Activated B cell treated with CpG ODN at 0.5 μM for 24 hours (primary cell): ENCODE measurements around the gene C1orf167. TPM values are rescaled to one million over a fixed set of nuclear protein-coding genes. Genes with fewer than 3 reads are reported as not detected.

Experiments
- ATAC-seq: fragments of 200-7000 bp; cut with Tn5 transposase; one replicate; pipeline ENCODE4 v1.10.0; 2021; ENCODE audit warnings: low read depth, mild to moderate bottlenecking, moderate library complexity
- CTCF ChIA-PET: fragments of 350-600 bp; sonication (Branson Sonifier 250); formaldehyde crosslinking; loops from one replicate; lab custom pipeline; 2021; ENCODE audit warnings: antibody characterized with exemption; lab: Charles Lee
- POLR2A ChIA-PET: fragments of 350-600 bp; sonication (Branson Sonifier 250); formaldehyde crosslinking; loops from one replicate; lab custom pipeline; 2021; ENCODE audit warnings: antibody characterized with exemption; lab: Charles Lee
- DNase-seq: peaks from one replicate; pipeline ENCODE4 v3.0.0; 2022
- H3K27ac Mint-ChIP-seq: one replicate; pipeline ENCODE4 v1.8.0; 2020; ENCODE audit warnings: mixed read lengths
- H3K27me3 Mint-ChIP-seq: one replicate; pipeline ENCODE4 v1.8.0; 2021; ENCODE audit warnings: mixed read lengths
- H3K36me3 Mint-ChIP-seq: one replicate; pipeline ENCODE4 v1.8.0; 2021; ENCODE audit warnings: low read depth, mixed read lengths
- H3K4me1 Mint-ChIP-seq: one replicate; pipeline ENCODE4 v1.8.0; 2021; ENCODE audit warnings: mixed read lengths
- H3K4me3 Mint-ChIP-seq: one replicate; pipeline ENCODE4 v1.8.0; 2020; ENCODE audit warnings: mild to moderate bottlenecking, mixed read lengths
- H3K9me3 Mint-ChIP-seq: one replicate; pipeline ENCODE4 v1.8.0; 2020; ENCODE audit warnings: mixed read lengths
- intact Hi-C: fragments of 100-400 bp; cut with micrococcal nuclease; formaldehyde crosslinking; loops from one replicate; pipeline ENCODE4 v1.15.1; 2024
- total RNA-seq: library from RNA; stranded (reverse); gene quantifications from 2 replicates; pipeline ENCODE4 v1.2.3, GENCODE V29; 2022
- TF ChIP-seq, protein P1 (sequence below): fragments of 200-600 bp; IDR thresholded peaks from one replicate; pipeline ENCODE4 v1.8.0; 2022; ENCODE audit warnings: antibody characterized with exemption, mild to moderate bottlenecking

The C1orf167 gene
- total RNA-seq, 1 donor from 2014 or later, result not detected

DNA sequence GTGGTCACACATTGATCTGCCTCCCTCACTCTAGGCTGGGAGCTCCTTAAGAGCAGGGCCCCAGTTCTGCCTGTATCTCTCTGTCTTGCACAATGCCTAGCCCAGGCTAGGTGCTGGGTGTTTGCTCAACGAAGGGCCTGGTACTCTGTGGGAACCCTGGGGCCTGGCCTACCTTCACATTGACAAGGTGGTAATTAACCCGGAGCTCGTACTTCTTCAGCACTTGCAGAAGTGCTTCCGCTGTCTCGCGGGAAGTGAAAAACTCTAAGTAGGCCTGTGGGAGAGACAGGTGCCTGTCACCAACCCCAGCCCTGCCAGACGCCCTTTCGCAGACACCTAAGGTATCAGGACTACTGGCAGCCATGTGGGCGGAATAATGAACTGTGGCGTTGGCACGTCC, 30.1 kb downstream of the C1orf167 start:
- DNase-seq (no peak), ATAC-seq (no peak)
- peak overlapping the region; percentile 50 for H3K27ac Mint-ChIP-seq
- ChIA-PET CTCF (no interaction called here), POLR2A (interaction anchor here (0.5 to 0.6 kb wide), 2 partner anchors 11 to 142 kb away, joined by 3 to 4 read pairs; no protein-coding TSS in a partner anchor)
- no peaks in the 10 kb centered on the region for H3K9me3 Mint-ChIP-seq
- intact Hi-C loops, result no loop called here
- H3K4me3 Mint-ChIP-seq, result no peak overlapping the region
- peaks cover 67% of the 10 kb centered on the region for H3K36me3 Mint-ChIP-seq
- no peaks in the 10 kb centered on the region for H3K27me3 Mint-ChIP-seq
- peaks cover 17% of the 10 kb centered on the region for H3K4me1 Mint-ChIP-seq
- TF ChIP-seq, protein P1, sequence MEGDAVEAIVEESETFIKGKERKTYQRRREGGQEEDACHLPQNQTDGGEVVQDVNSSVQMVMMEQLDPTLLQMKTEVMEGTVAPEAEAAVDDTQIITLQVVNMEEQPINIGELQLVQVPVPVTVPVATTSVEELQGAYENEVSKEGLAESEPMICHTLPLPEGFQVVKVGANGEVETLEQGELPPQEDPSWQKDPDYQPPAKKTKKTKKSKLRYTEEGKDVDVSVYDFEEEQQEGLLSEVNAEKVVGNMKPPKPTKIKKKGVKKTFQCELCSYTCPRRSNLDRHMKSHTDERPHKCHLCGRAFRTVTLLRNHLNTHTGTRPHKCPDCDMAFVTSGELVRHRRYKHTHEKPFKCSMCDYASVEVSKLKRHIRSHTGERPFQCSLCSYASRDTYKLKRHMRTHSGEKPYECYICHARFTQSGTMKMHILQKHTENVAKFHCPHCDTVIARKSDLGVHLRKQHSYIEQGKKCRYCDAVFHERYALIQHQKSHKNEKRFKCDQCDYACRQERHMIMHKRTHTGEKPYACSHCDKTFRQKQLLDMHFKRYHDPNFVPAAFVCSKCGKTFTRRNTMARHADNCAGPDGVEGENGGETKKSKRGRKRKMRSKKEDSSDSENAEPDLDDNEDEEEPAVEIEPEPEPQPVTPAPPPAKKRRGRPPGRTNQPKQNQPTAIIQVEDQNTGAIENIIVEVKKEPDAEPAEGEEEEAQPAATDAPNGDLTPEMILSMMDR, result no peak

- Mint-ChIP-seq H3K4me1 (peaks cover 17% of the 10 kb centered on the region), H3K9me3 (no peaks in the 10 kb centered on the region), H3K36me3 (peaks cover 74% of the 10 kb centered on the region), H3K27me3 (no peaks in the 10 kb centered on the region), H3K27ac (no peak overlapping the region), H3K4me3 (no peak overlapping the region)
- POLR2A ChIA-PET, result no interaction called here
- intact Hi-C loops, result no loop called here
- CTCF ChIA-PET, result interaction anchor here (1.1 kb wide), 1 partner anchor 45 kb away, joined by 3 read pairs; no protein-coding TSS in a partner anchor
- ATAC-seq, result no peak
- DNase-seq, result no peak
- TF ChIP-seq, protein P1, result no peak
Observed at GRCh38 chr1:11793819-11794218, 31.8 kb downstream of the C1orf167 start.

- no peaks in the 10 kb centered on the region for H3K9me3 Mint-ChIP-seq
- H3K4me3 Mint-ChIP-seq, result no peak overlapping the region
- no peak overlapping the region for H3K27ac Mint-ChIP-seq
- no peaks in the 10 kb centered on the region for H3K27me3 Mint-ChIP-seq
- TF ChIP-seq, protein P1, result no peak
- no peak for DNase-seq
- POLR2A ChIA-PET, result no interaction called here
- intact Hi-C loops, result no loop called here
- ATAC-seq, result no peak
- peaks cover 17% of the 10 kb centered on the region for H3K4me1 Mint-ChIP-seq
- peaks cover 78% of the 10 kb centered on the region for H3K36me3 Mint-ChIP-seq
- CTCF ChIA-PET, result no interaction called here
Observed at GRCh38 chr1:11794446-11795237, 32.6 kb downstream of the C1orf167 start.

GRCh38 chr1:11795238-11795890, 33.4 kb downstream of the C1orf167 start:
- Mint-ChIP-seq H3K9me3 (no peaks in the 10 kb centered on the region), H3K4me1 (peaks cover 17% of the 10 kb centered on the region), H3K36me3 (peaks cover 80% of the 10 kb centered on the region), H3K4me3 (no peak overlapping the region), H3K27ac (no peak overlapping the region), H3K27me3 (no peaks in the 10 kb centered on the region)
- DNase-seq (no peak), ATAC-seq (no peak)
- CTCF ChIA-PET, result interaction anchor here (1.3 kb wide), 1 partner anchor 7 kb away, joined by 4 read pairs; no protein-coding TSS in a partner anchor
- intact Hi-C loops, result no loop called here
- TF ChIP-seq, protein P1, result no peak
- POLR2A ChIA-PET, result interaction anchor here (1.2 kb wide), 1 partner anchor 11 kb away, joined by 3 read pairs; the partner anchor contains the start of genes CLCN6 and MTHFR
